ENCODE data around the gene FXYD5. TPM values are rescaled to one million over a fixed set of nuclear protein-coding genes. Genes with fewer than 3 reads are reported as not detected.

FXYD5 gene
- total RNA-seq, 1 donor from 2014 or later: 135 TPM

DNA sequence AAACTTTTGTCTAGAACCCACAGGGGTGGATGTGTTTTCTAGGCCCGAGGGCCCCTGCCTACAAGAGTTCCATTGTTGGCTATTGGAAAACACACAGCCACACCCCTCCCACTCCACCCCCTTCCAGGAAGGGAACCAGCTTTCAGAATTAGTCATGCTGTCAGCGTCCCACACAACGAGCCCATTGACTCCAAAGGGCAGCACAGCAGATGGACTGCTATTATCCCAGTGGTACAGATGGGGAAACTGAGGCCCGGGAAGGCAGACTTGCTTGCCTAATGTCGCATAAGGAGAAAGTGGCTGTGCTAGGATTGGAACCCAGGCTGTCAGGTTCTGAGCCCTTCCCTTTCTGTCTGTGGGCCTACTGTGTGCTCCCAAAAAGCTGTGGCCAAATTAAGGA, 47.0 kb upstream of the FXYD5 start:
- no peaks in the 10 kb centered on the region for H3K36me3 ChIP-seq (ENCODE audit: control insufficient read depth, insufficient read depth, low read length)
- no peak overlapping the region for H3K4me3 ChIP-seq (ENCODE audit: low read depth, low read length)
- no peak for DNase-seq (ENCODE audit: low read depth)
- peaks cover 10% of the 10 kb centered on the region for H3K27me3 ChIP-seq (ENCODE audit: control insufficient read depth, insufficient read depth, low read length)
- TF ChIP-seq, protein P1, sequence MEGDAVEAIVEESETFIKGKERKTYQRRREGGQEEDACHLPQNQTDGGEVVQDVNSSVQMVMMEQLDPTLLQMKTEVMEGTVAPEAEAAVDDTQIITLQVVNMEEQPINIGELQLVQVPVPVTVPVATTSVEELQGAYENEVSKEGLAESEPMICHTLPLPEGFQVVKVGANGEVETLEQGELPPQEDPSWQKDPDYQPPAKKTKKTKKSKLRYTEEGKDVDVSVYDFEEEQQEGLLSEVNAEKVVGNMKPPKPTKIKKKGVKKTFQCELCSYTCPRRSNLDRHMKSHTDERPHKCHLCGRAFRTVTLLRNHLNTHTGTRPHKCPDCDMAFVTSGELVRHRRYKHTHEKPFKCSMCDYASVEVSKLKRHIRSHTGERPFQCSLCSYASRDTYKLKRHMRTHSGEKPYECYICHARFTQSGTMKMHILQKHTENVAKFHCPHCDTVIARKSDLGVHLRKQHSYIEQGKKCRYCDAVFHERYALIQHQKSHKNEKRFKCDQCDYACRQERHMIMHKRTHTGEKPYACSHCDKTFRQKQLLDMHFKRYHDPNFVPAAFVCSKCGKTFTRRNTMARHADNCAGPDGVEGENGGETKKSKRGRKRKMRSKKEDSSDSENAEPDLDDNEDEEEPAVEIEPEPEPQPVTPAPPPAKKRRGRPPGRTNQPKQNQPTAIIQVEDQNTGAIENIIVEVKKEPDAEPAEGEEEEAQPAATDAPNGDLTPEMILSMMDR (IDR thresholded peaks at IDR 0.05; ENCODE audit: insufficient read depth, low read length, poor library complexity, severe bottlenecking): no peak

DNA sequence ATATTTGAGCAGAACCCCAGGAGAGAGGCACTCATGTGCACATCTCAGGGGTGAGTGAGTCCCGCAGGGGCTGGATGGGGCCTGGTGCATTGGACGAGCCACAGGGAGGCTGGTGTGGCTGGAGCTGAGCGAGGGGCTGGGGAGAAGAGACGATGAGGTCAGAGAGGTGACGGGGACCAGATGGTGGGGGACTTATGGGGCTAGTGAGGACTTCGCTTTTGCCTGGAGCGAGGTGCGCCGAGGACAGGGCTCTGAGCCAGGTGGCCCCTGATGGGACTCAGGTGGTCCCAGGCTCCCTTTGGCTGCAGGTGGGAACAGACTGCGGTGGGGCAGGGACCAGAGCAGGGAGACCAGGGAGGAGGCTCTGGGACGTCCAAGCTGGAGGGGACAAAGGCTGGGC, 45.8 kb upstream of the FXYD5 start:
- no peak for DNase-seq (ENCODE audit: low read depth)
- no peaks in the 10 kb centered on the region for H3K36me3 ChIP-seq (ENCODE audit: control insufficient read depth, insufficient read depth, low read length)
- peaks cover 12% of the 10 kb centered on the region for H3K27me3 ChIP-seq (ENCODE audit: control insufficient read depth, insufficient read depth, low read length)
- no peak overlapping the region for H3K4me3 ChIP-seq (ENCODE audit: low read depth, low read length)
- TF ChIP-seq, protein P1 (IDR thresholded peaks at IDR 0.05; ENCODE audit: insufficient read depth, low read length, poor library complexity, severe bottlenecking): no peak

DNA sequence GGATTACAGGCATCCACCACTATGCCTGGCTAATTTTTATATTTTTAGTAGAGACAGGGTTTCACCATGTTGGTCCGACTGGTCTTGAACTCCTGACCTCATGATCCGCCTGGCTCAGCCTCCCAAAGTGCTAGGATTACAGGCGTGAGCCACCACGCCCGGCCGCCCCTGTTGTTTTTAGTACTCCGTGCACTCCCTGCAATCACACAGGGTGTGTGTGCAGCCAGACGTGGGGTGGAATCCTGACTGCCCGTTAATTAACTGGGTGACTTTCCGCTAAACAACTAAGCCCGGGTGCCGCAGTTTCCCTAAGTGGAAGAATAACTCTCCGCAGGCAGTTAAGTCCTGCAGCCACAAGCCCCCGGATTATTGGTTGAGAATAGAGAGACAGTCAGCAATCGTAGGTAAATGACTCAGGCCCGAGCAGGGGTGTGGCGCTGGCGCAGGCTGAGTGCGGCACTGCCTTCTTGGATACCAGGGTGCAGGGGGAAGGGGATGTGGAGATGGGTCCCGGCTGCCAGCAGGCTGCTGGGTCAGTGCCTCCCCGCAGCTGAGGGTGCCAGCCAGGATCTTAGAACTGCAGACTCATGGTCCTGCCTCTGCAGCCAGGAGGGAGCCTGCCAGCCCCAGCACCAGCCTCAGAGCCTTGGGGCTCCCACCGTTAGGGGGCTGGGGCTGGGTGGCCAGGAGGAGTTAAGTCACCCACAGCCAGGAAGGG, 45.0 kb upstream of the FXYD5 start:
- Histone ChIP-seq H3K36me3 (ENCODE audit: control insufficient read depth, insufficient read depth, low read length) (no peaks in the 10 kb centered on the region), H3K27me3 (ENCODE audit: control insufficient read depth, insufficient read depth, low read length) (peaks cover 12% of the 10 kb centered on the region), H3K4me3 (ENCODE audit: low read depth, low read length) (no peak overlapping the region)
- DNase-seq (ENCODE audit: low read depth): no peak
- TF ChIP-seq, protein P1 (IDR thresholded peaks at IDR 0.05; ENCODE audit: insufficient read depth, low read length, poor library complexity, severe bottlenecking): no peak

DNA sequence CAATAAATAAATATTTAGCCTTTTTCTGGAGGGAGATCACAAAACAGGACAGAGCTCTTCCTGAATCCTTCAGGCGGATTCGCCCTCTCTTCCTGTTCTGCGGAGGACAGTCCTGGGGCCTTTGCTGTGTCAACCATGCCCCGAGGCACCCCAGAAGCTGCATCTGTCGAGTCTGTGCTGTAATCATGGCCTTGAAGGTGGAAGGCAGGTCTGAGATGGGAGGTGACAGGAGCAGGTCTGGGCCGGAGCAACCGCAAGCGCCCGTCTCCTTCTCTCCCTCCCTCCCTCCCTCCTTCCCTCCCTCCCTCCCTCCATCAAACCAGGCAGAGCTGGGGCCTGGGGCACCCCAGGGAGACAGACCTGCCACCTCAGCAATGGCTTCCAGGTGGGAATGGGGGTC, 43.6 kb upstream of the FXYD5 start:
- TF ChIP-seq, protein P1 (IDR thresholded peaks at IDR 0.05; ENCODE audit: insufficient read depth, low read length, poor library complexity, severe bottlenecking): no peak
- Histone ChIP-seq H3K4me3 (ENCODE audit: low read depth, low read length) (no peak overlapping the region), H3K36me3 (ENCODE audit: control insufficient read depth, insufficient read depth, low read length) (no peaks in the 10 kb centered on the region), H3K27me3 (ENCODE audit: control insufficient read depth, insufficient read depth, low read length) (peaks cover 25% of the 10 kb centered on the region)
- DNase-seq (ENCODE audit: low read depth): no peak

DNA sequence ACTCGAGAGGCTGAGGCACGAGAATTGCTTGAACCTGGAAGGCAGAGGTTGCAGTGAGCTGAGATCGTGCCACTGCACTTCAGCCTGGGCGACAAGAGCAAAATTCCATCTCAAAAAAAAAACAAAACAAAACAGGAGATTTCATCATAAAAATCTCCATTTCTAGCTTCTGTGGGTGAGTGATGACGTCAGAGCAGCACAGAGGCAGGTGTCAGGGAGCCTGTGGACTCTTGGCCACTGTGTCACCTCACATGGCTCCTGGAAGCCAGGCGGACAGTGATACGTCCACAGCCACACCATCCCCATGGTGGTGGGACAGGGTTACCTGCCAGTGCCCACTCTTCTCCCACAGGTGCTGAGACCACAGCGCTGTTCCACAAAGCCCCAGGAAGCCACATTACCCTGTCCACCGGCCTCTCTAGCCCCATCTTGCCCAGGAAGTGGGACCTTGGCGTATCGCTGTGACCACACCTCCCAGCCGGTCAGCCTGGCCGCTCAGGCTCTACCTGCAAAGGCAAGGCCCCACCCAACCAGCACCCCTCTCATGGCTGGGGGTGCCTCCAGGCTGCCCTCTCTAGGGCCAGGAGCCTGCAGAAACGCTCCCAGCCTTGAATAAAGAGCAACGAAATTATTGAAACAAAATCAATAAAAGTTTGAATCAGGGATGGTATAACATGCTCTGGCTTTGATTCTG, 41.4 kb upstream of the FXYD5 start:
- DNase-seq (ENCODE audit: low read depth): no peak
- H3K36me3 ChIP-seq (ENCODE audit: control insufficient read depth, insufficient read depth, low read length): no peaks in the 10 kb centered on the region
- TF ChIP-seq, protein P1 (IDR thresholded peaks at IDR 0.05; ENCODE audit: insufficient read depth, low read length, poor library complexity, severe bottlenecking): no peak
- H3K4me3 ChIP-seq (ENCODE audit: low read depth, low read length): no peak overlapping the region
- H3K27me3 ChIP-seq (ENCODE audit: control insufficient read depth, insufficient read depth, low read length): peaks cover 33% of the 10 kb centered on the region
